NCI-H345 treated with DMSO at 0.1 percent for 48 hours (cell line): Measurements from ENCODE around the gene RSF1.
"Not testable (repeated sequence)": the region's sequence is repeated elsewhere in the genome, so short reads cannot be mapped to it uniquely, and the experiment has no call there.

Source experiments
- DNase-seq: peaks from one replicate; lab custom pipeline; 2025; ENCODE audit not compliant: unreplicated experiment; lab: John Stamatoyannopoulos, UW

The RSF1 gene

GRCh38 chr11:77636731-77637344 is 183.7 kb downstream of the RSF1 start:
- no peak for DNase-seq

- not testable (repeated sequence) for DNase-seq
These were observed 186.6 kb downstream of the RSF1 start for GRCh38 chr11:77633926-77634325.

- DNase-seq: no peak
These were observed 190.3 kb downstream of the RSF1 start for GRCh38 chr11:77630157-77630710.

- DNase-seq: peak; percentile 40
These were observed 200.8 kb downstream of the RSF1 start for GRCh38 chr11:77619576-77620198.

- no peak for DNase-seq
These were observed 202.6 kb downstream of the RSF1 start for GRCh38 chr11:77617892-77618291.

- DNase-seq: no peak
These were observed 208.6 kb downstream of the RSF1 start for GRCh38 chr11:77611921-77612320.
